Lower leg skin (tissue), 4 donors: ENCODE measurements around the gene KCNC1. TPM values are rescaled to one million over a fixed set of nuclear protein-coding genes. Genes with fewer than 3 reads are reported as not detected.

ENCODE experiments used
- DNase-seq, 2 donors: peaks; one replicate each; pipeline ENCODE4 v3.0.0-alpha.2; 2019; ENCODE audit warnings: low spot score in 2 of 2
- H3K4me3 ChIP-seq: fragments of 200-600 bp; sonication (generic); 2 replicates; pipeline ENCODE4 v1.5.1; 2017; ENCODE audit warnings: mild to moderate bottlenecking, low read depth; ENCODE audit not compliant: poor library complexity, severe bottlenecking
- CTCF ChIP-seq, 3 donors: fragments of 450-650 bp; IDR thresholded peaks; one replicate each; pipeline ENCODE4 v1.5.1; 2016; ENCODE audit warnings: antibody characterized with exemption in 3 of 3, mild to moderate bottlenecking in 3 of 3, moderate library complexity in 2 of 3
- POLR2A ChIP-seq, 2 donors: fragments of 450-650 bp; IDR thresholded peaks; one replicate each; pipeline ENCODE4 v1.6.1; 2016 to 2017; ENCODE audit warnings: antibody characterized with exemption in 2 of 2, mild to moderate bottlenecking in 1 of 2, moderate library complexity in 1 of 2
- WGBS, 2 donors: methylation state at CpG; one replicate each; pipeline ENCODE4 v1.1.5; 2018; 5-methylcytosine and 5-hydroxymethylcytosine counted together
- intact Hi-C: fragments of 100-400 bp; cut with DNase I; formaldehyde crosslinking; loops from one replicate; pipeline ENCODE4 v1.15.0; 2023; ENCODE audit warnings: low total_unique reads
- total RNA-seq, 4 donors: library from RNA; depleted of rRNA; stranded (reverse); fragments of >200 nt; gene quantifications; one replicate each; pipeline ENCODE4 v1.1.0, GENCODE V29; 2016

KCNC1 gene
- total RNA-seq, 4 donors from 2014 or later: 0.06 TPM; not detected in 3

GRCh38 chr11:17707830-17708229 lies 26.8 kb upstream of the KCNC1 start:
- intact Hi-C loops: no loop called here
- TF ChIP-seq CTCF (IDR thresholded peaks at IDR 0.05) (no peak), POLR2A (IDR thresholded peaks at IDR 0.05) (no peak)
- DNase-seq: no peak
- H3K4me3 ChIP-seq: no peak overlapping the region
- WGBS, 2 donors: 61 to 70% methylated on average over 4 of the region's 4 CpGs

- 23 to 28% methylated on average over 4 of the region's 4 CpGs for WGBS, 2 donors
- H3K4me3 ChIP-seq: no peak overlapping the region
- TF ChIP-seq CTCF (IDR thresholded peaks at IDR 0.05) (no peak), POLR2A (IDR thresholded peaks at IDR 0.05) (no peak)
- DNase-seq: no peak
- intact Hi-C loops: loop anchor here (10.0 kb wide), 1 partner anchor 107 kb away; no protein-coding TSS in a partner anchor
Observed at GRCh38 chr11:17711836-17712235, 22.7 kb upstream of the KCNC1 start.

GRCh38 chr11:17713851-17714250 lies 20.7 kb upstream of the KCNC1 start:
- no peak overlapping the region for H3K4me3 ChIP-seq
- DNase-seq: no peak
- 0% methylated on average over 1 of the region's 1 CpG for WGBS, 2 donors
- TF ChIP-seq POLR2A (IDR thresholded peaks at IDR 0.05) (no peak), CTCF (IDR thresholded peaks at IDR 0.05) (no peak)
- intact Hi-C loops: loop anchor here (10.0 kb wide), 1 partner anchor 109 kb away; no protein-coding TSS in a partner anchor

GRCh38 chr11:17714356-17714854 lies 20.2 kb upstream of the KCNC1 start:
- intact Hi-C loops: loop anchor here (10.0 kb wide), 1 partner anchor 110 kb away; no protein-coding TSS in a partner anchor
- DNase-seq: peak in 1 of 2 donors; percentile 66
- no peak for TF ChIP-seq CTCF (IDR thresholded peaks at IDR 0.05)
- no peak for TF ChIP-seq POLR2A (IDR thresholded peaks at IDR 0.05)
- no peak overlapping the region for H3K4me3 ChIP-seq
- WGBS, 2 donors: 61% methylated on average over 7 to 8 of the region's 8 CpGs

- no peak overlapping the region for H3K4me3 ChIP-seq
- TF ChIP-seq POLR2A (IDR thresholded peaks at IDR 0.05): no peak
- TF ChIP-seq CTCF (IDR thresholded peaks at IDR 0.05): no peak
- intact Hi-C loops: loop anchor here (10.0 kb wide), 1 partner anchor 110 kb away; no protein-coding TSS in a partner anchor
- DNase-seq: peak in 1 of 2 donors; percentile 40
- WGBS, 2 donors: 80% methylated on average over 4 of the region's 4 CpGs
Observed at GRCh38 chr11:17714870-17715269, 19.7 kb upstream of the KCNC1 start.

- no peak for TF ChIP-seq CTCF (IDR thresholded peaks at IDR 0.05)
- no peak for TF ChIP-seq POLR2A (IDR thresholded peaks at IDR 0.05)
- H3K4me3 ChIP-seq: no peak overlapping the region
- no peak for DNase-seq
- 65% methylated on average over 2 of the region's 2 CpGs for WGBS, 2 donors
- intact Hi-C loops: loop anchor here (10.0 kb wide), 1 partner anchor 112 kb away; no protein-coding TSS in a partner anchor
Observed at GRCh38 chr11:17716807-17717206, 17.8 kb upstream of the KCNC1 start.
